AG04449 (cell line): ENCODE data around the gene ULK4.
"Not testable (repeated sequence)": the region's sequence is repeated elsewhere in the genome, so short reads cannot be mapped to it uniquely, and the experiment has no call there.

Experiments used
- CTCF ChIA-PET: fragments of 350-600 bp; formaldehyde crosslinking; extraction: SDS; loops from one replicate; lab custom pipeline; 2021; ENCODE audit warnings: antibody characterized with exemption; lab: Yijun Ruan, JAX
- POLR2A ChIA-PET: fragments of 400-600, 350-600 bp; formaldehyde crosslinking; extraction: SDS; loops from one replicate; lab custom pipeline; 2020; ENCODE audit warnings: antibody characterized with exemption, inconsistent platforms; lab: Yijun Ruan, JAX
- DNase-seq: peaks from one replicate; pipeline ENCODE4 v3.0.0-alpha.2; 2010; ENCODE audit warnings: low read depth, low spot score
- H3K4me3 ChIP-seq: 2 replicates; pipeline ENCODE4 v1.5.1; 2011; ENCODE audit warnings: low read depth, mild to moderate bottlenecking, control low read depth, low read length
- CTCF ChIP-seq: IDR thresholded peaks from one replicate; pipeline ENCODE4 v1.5.1; 2011; ENCODE audit warnings: mild to moderate bottlenecking, moderate library complexity, low read length, control low read depth, inconsistent platforms; ENCODE audit not compliant: insufficient read depth; ENCODE audit errors: missing control alignments

ULK4 gene

GRCh38 chr3:41447701-41448100 lies 514.2 kb downstream of the ULK4 start:
- POLR2A ChIA-PET, result no interaction called here
- DNase-seq, result no peak
- H3K4me3 ChIP-seq, result no peak overlapping the region
- CTCF ChIA-PET, result no interaction called here
- TF ChIP-seq CTCF, result no peak

DNA sequence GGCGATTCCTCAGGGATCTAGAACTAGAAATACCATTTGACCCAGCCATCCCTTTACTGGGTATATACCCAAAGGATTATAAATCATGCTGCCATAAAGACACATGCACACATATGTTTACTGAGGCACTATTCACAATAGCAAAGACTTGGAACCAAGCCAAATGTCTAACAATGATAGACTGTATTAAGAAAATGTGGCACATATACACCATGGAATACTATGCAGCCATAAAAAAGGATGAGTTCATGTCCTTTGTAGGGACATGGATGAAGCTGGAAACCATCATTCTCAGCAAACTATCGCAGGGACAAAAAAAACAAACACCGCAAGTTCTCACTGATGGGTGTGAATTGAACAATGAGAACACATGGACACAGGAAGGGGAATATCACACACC lies 515.6 kb downstream of the ULK4 start:
- H3K4me3 ChIP-seq, DNase-seq, POLR2A ChIA-PET, CTCF ChIA-PET: not testable (repeated sequence)

DNA sequence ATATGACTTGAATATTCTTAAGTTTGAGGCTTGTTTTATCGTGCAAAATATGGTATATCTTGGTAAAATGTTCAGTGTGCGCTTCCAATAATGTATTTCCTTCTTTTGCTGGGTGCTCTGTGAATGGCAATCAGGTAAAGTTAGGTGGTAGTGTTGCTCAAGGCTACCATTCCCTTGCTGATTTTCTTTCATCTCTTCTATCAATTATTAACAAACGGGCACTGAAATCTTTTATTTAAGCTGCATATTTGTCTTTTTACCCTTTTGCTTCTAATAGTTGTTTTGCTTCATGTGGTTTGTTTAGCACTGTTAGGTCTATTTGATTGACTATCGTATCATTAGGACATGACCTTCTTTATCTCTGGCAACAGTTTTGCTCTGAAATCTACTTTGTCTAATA lies 520.3 kb downstream of the ULK4 start:
- TF ChIP-seq CTCF, result no peak
- ChIA-PET POLR2A (no interaction called here), CTCF (no interaction called here)
- DNase-seq, result no peak
- no peak overlapping the region for H3K4me3 ChIP-seq

GRCh38 chr3:41441139-41441538 lies 520.8 kb downstream of the ULK4 start:
- POLR2A ChIA-PET, result no interaction called here
- DNase-seq, result no peak
- no peak overlapping the region for H3K4me3 ChIP-seq
- CTCF ChIA-PET, result no interaction called here
- TF ChIP-seq CTCF, result no peak

DNA sequence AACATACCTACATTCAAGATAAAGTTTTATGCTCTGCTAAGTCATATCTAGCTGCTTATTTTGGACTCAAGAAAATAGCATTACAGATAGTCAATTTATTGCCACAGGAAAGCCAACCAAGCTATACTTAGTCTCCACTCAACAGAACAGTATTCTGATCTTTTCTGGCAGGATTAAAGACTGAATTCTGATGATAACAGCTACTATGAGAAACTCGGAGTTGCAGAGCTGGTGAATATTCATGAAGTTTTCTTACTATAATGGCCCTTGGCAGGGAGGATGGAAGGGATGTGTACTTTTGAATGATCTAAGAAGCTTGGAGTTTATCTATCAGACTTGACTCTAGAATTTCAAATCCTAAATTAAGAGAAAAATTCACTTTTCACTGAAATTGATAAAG lies 524.9 kb downstream of the ULK4 start:
- no peak for TF ChIP-seq CTCF
- no peak overlapping the region for H3K4me3 ChIP-seq
- ChIA-PET POLR2A (no interaction called here), CTCF (no interaction called here)
- no peak for DNase-seq

DNA sequence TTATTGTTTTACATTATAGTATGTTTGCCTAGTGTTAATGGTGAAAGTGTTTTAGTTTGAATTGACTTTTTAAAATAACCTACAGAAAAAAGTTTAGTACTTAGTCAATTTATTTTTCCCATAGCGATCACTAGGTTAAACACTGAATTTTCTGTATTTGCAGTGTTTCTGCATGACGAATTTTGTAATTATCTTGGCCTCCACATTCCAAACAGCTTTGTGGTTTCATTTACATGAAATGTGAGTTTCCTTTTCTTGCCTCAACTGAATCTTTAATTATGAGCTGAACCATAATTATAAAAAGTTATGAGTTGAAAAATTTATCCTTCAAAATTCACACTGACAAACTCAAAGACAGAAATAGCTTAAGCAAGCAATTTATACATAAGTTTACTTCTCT lies 527.1 kb downstream of the ULK4 start:
- ChIA-PET POLR2A (no interaction called here), CTCF (no interaction called here)
- DNase-seq, result no peak
- no peak for TF ChIP-seq CTCF
- no peak overlapping the region for H3K4me3 ChIP-seq

- TF ChIP-seq CTCF, result no peak
- H3K4me3 ChIP-seq, result no peak overlapping the region
- no peak for DNase-seq
- ChIA-PET CTCF (no interaction called here), POLR2A (no interaction called here)
Measured at GRCh38 chr3:41431386-41431785, 530.5 kb downstream of the ULK4 start.
